Activated CD8-positive, alpha-beta memory T cell treated with anti-CD3 and anti-CD28 coated beads, Interleukin-2, amount 50 U/mL, for 48 hours (primary cell): Measurements from ENCODE around the gene PLA2G6.
"Not testable (repeated sequence)": the region's sequence is repeated elsewhere in the genome, so short reads cannot be mapped to it uniquely, and the experiment has no call there.

ENCODE experiments used
- DNase-seq: peaks from one replicate; pipeline ENCODE4 v3.0.0-alpha.2; 2020

The PLA2G6 gene

DNA sequence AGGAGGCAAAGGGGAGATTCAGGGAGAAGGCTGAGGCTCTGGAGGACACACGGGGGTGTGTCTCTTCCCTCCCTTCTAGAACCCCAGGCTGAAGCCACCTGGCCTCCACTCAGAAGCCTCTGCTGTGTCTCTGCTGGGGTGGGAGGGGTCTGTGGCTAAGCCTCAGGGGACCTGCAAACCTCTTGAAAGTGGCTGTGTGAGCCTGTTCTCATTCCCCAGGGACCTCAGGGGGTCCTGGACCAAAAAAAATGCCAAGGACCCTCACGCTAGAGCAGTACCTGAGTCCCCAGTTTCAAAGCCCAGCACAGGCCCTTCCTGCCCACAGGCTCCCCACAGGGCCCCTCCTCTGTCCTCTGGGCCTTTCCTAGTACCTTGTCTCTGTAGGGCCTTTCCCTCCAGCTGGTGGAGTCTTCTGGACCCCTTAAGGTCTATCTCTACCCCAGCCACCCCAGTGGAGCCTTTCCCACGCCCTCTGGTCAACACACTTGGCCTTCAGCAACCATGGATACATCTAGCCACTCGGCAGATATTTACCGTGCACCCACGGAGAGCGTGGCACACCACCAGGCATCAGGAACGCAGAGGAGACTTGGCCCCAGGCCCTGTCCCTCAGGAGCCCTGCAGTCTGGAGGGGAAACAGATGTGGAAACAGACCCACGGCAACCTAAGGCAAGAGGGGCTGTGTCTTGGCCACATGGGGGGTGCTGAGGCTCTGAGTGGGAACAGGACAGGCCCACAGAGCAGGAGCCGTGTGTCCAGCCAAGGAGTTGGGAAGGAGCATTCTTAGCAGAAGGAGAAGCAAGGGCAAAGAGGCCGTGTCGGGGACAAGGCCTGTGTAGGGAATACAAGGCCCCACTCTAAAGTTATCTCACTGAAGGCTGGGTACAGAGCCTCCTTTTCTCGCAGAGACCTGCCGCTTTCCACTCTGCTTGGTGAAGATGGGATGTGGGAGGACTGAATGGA lies 18.5 kb downstream of the PLA2G6 start:
- DNase-seq, result no peak

DNA sequence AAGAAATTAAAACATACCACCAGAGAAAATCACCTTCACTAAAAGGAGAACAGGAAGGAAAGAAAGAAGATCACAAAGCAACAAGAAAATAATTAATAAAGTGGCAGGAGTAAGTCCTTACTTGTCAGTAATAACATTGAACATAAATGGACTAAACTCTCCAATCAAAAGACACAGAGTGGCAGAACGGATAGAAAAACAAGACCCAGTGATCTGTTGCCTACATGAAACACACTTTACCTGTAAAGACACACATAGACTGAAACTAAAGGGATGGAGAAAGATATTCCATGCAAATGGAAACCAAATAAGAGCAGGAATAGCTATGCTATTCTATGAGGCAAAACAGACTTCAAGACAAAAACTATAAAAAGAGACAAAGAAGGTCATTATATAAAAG lies 25.9 kb downstream of the PLA2G6 start:
- no peak for DNase-seq

DNA sequence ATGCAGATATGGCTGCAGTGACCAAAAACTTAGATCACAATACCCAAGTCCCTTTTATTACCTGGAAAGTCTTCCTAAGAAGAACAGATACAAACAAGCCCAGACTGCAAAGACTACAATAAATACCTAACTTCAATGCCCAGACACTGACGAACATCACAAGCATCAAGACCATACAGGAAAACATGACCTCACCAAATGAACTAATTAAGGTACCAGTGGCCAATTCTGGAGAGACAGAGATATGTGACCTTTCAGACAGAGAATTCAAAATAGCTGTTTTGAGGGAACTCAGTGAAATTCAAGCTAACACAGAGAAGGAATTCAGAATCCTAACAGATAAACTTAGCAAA lies 27.1 kb downstream of the PLA2G6 start:
- DNase-seq, result not testable (repeated sequence)

DNA sequence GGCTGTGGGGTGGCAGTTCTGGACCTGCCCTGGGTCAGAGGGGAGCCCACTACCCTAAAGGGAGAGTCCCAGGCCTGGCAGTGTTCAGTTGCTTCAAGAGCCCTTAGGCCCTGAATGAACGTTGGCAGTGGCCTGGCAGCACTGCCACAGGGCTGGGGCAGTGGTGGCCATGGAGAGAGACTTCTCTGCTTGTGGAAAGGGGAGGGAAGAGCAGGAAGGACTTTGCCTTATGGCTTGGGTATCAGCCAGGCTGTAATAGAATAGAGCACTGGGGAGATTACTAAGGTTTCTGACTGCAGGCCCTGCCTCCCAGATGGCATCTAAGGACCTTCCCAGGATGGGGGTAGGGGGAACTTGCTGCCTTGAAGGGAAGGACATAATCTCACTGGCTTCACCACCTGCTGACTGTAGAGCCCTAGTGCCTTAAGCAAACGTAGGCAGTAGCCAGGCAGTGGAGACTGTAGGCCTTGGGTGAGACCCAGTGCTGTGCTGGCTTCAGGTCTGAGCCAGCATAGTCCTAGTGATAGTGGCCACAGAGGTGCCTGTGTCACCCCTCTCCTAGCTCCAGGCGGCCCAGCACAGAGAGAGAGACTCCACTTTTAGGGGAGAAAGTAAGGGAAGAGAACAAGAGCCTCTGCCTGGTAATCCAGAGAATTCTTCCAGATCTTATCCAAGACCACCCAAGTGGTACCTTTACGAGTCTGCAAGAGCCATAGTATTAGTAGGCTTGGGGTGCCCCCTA lies 27.6 kb downstream of the PLA2G6 start:
- no peak for DNase-seq

DNA sequence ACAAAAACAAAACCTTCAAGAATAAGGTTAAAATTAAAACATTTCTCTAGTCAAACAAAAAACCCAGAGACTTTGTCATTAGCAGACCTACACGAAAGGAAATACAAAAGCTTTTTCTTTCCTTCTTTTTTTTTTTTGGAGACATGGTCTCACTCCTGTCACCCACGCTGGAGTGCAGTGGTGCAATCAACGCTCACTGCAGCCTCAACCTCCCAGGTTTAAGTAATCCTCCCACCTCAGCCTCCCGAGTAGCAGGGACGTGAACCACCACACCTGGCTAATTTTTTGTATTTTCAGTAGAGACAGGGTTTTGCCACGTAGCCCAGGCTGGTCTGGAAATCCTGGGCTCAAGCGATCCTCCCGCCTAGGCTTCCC lies 30.5 kb downstream of the PLA2G6 start:
- DNase-seq, result no peak

DNA sequence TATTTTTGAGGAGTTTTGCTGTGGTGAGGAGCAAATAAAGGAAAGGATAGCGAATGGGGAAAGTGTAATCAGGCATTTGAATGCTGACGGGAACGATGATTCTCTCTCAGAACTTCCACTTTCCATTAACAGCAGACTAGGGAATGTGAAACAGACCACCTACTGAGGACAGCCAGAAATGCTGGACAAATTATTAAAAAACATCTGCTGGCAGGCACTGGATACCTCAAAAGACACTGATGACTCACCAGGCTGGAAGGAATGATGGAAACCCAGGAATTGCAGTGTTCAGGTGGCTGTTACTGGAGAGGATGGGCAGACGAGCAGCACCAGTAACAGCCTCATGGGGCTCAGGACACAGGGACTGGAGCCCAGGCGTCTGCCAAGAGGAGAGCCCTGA lies 33.4 kb downstream of the PLA2G6 start:
- DNase-seq, result no peak

DNA sequence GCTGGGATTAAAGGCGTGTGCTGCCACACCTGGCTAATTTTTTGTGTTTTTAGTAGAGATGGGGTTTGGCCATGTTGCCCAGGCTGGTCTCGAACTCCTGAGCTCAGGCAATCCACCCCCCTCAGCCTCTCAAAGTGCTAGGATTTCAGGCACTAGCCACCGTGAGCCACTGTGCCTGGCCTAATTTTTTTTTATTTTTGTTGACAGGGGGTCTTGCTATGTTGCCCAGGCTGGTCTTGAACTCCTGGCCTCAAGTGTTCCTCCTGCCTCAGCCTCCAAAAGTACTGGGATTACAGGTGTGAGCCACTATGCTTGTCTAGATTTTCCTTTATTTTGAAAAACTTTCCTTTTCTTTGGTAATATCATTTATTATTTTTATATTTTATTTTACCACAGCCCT lies 35.5 kb downstream of the PLA2G6 start:
- not testable (repeated sequence) for DNase-seq

DNA sequence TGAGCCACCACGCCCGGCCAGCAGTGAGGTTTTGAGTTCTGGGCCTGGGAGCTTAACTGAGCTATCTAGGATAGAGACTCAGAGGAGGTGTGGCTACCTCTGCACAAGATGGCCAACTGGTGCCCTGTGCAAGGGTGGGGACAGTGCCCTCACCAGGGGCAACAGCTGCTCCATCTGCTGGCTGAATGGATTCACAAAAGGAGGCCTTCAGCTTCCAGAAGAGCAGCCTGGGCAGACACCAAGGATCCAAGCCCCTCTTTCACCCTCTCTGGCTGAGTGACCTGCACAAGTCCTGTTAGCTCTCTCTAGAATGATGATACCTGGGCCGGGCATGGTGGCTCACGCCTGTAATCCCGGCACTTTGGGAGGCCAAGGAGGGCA lies 37.6 kb downstream of the PLA2G6 start:
- DNase-seq, result no peak

DNA sequence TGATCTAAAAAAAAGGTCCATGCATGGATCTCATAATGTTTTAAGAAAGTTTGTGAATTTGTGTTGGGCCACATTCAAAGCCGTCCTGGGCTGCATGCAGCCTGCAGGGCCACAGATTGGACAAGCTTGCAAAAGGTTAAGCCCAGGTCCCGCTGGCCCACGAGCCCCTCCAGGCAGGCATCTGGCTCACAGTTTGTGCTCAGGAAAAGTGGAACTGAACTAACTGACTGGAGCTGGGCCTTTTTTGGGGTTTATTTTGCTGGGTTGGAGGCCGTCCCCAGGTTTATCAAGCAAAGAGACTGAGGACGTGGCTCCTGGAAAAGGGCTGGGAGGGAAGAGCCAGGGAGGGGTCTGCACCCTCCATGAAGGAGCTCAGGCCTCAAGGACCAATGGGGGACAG lies 39.0 kb downstream of the PLA2G6 start:
- DNase-seq, result no peak

DNA sequence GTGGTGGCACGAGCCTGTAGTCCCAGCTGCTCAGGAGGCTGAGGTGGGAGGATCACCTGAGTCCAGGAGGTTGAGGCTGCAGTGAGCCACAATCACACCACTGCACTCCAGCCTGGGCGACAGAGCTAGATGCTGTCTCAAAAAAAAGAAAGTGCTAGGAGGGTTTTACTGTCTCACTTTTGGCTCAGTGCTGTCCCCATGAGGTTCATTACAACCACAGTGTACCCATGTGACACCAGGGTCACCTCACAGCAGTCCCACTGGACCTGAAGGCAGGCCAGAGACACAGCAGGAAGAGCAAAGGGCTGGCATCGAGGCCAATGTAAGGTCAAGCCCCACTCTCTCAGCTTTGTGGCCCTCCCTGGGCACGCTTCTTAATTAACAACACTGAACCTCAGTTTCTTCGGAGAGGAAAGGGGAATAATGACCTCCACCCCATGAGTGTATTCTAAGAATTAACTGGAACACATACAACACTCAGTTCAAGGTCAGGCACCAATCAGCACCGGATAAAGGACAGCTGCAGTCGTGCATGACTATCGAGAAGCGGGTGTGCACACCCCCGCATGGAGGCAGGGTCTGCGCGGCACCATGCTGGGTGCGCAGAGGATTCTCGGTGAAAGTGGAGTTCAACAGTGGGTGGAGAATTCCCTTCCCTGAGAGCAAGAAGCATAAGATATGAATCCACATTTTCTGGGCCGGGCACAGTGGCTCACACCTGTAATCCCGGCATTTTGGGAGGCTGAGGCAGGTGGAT lies 40.2 kb downstream of the PLA2G6 start:
- DNase-seq, result no peak

DNA sequence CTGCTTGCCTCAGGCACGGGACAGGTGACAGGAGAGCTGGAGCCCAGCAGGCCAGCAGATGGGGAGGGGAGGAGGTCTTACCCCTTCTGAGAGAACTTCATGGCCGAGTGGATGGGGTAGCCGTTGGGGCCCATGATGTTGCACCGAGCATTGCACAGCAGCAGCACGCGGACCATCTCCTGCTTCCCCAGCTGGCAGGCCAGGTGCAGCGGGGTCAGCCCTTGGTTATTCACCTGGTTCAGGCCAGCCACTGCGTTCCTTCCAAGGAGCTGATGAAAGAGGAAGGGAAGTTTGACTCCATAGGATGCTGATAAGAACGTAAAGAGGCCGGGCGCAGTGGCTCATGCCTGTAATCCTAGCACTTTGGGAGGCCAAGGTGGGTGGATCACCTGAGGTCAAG lies 41.7 kb downstream of the PLA2G6 start:
- DNase-seq, result no peak

DNA sequence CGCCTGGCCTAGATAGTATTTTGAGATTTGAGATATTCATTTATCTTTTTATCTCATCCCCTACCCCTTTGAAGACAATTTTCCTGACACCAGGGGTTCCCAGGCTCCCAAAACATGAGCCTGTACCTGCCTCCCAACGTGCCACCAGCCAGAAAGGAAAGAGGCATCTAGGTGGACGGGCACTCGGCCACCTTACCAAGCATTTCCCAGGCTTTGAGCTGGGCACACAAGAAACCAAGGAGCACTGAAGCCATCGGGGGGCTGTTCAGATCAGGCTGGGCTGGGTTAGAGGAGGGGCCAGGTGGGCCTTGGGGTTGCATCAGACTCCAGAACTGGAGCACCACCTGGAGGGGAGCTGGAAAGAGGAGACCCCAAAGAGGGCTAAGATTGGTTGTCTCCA lies 42.7 kb downstream of the PLA2G6 start:
- DNase-seq, result no peak

DNA sequence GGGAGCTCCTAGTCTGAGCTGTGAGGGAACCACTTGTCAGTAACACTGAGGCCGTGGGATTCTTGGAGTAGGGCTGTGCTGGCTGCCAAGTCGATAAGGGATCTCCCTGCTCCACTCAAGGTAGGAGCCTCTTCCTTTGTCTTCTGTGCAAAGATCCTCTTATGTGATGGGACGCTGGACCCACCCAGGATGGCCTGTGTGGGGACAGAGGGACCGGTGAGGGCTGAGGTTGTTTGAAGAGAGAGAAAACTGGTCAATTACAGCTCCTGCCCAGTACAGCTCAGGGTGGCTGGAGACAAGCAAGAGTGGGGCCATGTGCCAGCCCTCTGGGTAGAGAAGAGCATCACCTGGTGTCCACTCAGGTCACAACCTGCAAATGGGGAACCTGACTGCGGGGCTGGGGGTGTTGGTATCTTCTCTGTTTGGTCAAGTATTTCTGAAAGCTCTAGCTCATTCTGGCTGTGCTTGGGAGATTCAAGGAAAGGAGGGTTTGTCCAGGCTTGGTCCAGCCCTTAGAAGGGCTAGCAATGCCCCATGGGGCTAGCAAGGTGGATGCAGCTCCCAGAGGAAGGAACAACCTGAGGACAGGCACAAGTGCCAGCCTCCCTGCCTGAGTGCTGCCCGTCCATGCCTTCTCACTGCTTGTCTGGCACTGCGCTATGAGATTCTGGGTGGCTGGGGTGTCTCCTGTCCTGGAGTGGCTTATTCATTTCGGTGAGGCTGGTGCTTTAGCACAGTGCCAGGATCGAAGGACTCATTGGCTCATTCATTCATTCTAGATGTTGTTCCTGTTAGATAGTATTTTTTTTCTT lies 43.5 kb downstream of the PLA2G6 start:
- no peak for DNase-seq

DNA sequence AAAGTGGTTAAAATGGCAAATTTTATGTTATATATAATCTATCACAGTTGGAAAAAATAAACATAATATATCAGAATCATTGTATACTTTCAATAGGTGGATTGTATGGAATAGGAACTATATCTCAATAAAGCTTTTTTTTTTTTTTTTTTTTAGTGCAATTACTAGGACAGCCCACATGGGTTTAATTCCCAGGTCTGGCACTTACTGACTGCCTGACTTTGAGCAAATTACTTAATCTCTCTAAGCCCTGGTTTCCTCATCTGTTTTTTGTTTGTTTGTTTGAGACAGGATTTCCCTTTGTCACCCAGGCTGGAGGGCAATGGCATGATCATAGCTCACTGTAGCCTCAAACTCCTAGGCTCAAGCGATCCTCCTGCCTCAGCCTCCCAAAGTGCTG lies 45.0 kb downstream of the PLA2G6 start:
- no peak for DNase-seq

DNA sequence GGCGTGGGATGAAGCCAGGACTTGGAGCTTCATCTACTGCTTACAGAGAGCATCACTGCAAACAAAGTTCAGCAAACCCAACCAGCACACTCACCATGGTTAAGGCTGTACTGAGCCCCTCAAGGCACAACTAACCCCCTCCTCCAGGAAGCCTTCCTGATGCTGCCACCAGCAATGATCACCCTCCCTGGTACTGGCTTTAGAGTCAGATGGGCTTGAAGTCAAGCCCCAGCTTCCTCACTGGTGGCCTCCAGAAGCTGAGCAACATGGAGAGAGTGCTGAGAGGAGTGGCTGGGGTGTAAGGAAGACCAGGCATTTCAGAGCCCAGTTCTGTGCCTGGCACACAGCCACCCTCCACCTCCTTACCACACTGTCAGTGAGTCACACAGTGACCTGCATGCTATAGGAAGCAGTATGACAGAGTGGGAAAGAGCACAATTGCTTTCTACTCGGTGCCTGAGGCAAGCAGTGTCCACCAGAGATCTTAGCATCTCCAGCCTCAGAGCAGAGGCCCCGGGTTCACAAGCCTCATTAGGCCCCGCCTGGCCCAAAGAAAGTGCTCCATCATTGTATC lies 46.4 kb downstream of the PLA2G6 start:
- no peak for DNase-seq

DNA sequence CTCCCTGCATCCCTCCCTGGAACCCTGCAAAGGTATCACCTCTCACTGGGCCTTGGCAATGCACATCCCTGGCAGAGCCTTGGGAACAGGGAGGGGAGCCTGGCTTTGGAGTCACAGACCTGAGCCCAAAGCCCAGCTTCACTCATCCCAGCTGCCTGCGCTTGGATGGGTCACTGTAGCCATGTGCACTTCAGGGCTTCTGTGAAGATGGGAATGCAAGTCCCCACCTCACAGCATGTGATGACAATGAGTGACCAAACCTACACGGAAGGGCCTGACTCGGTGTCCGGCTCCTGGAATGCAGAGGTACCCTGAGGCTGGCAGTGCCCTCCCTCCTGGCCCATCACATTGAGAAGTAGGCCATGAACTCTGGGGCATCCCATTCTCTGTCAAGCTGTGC lies 48.3 kb downstream of the PLA2G6 start:
- no peak for DNase-seq

DNA sequence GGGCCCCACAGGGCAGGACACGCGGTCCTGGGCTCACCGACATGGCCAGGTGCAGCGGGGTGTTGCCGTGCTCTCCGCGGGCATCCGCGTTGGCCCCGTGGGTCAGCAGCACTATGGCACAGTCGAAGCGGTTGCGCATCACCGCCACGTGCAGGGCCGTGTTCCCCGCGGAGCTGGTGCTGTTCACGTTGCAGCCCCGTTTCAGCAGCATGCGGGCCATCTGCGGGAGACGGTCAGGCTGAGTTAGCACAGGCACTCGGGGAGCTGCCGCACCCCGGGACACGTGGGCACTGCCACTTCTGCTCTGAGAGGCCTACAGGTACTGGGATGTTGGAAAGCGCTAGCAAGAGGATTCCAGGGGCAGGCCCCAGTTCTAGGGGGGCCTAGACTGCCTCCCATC lies 48.8 kb downstream of the PLA2G6 start:
- no peak for DNase-seq

DNA sequence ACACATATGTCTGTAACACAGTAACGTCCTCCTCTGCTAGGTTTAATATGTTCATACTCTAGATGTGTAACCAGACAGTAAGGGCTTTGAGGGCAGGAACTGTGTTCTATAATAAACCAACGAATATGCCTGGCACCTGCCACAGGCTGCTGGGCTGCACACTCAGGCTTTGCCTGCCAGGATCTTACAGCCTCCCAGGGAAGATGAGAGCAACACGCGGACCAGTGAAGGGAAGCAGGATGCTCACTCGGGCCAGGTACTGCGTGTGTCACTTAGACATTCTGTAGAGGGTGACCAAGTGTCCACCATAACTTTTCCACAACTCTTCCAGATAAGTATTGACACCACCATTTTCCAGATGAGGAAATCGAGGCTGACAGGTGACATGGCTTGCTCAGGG lies 49.5 kb downstream of the PLA2G6 start:
- no peak for DNase-seq

DNA sequence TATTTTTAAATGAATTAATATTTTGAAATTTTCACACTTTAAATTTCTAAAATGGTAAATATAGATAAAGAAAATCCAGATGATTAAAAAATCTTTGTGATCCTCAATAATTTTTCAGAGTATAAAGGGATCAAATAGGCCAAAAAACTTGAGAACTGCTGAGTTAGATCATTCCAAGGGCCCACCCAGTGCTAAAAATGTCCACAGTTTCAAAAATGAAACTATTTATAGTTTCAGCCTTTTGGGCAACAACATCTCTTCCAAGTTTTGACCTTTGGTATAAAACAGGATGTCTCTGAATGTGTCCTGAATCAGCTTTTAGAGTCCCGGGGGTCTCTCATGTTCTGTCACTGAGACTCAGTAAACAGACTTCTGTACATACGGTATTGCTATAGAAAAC lies 50.2 kb downstream of the PLA2G6 start:
- no peak for DNase-seq

DNA sequence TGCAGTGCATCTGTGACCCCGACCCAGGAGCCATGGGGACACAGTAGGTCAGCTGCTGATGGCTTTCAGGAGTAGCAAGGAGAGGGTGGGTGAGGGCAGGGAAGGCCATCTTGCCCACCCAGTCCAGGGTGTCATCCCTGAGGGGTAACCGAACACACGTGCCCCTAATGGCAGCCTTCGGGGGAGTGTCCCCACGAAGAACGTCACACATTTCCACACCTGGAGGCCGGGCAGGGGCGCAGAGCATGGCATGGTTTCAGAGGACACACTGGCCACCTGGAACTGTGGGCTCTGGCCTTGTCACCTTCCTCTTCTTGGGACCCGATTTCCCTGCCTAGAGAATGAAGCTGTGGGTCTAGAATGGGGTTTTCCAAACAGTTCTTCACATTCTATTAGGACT lies 51.8 kb downstream of the PLA2G6 start:
- no peak for DNase-seq

DNA sequence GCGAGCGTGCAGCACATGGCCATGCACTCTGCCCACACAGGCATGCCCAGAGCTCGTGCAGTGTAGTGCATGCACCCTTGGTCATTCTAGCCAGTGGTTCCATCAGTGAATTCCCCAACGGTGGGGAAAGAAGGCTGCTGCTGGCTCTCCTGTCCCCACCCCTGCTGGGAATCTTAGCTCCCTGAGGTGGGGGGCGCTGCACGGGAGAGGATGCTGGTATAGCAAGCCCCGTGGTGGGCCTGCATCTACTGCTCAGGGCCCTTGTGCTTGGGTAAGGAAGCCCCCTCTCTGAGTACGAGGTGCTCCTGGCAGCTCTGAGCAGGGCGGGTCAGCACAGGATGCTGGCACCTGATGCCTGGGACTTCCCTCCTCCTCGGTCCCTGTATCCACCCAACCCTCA lies 52.6 kb downstream of the PLA2G6 start:
- DNase-seq, result no peak

DNA sequence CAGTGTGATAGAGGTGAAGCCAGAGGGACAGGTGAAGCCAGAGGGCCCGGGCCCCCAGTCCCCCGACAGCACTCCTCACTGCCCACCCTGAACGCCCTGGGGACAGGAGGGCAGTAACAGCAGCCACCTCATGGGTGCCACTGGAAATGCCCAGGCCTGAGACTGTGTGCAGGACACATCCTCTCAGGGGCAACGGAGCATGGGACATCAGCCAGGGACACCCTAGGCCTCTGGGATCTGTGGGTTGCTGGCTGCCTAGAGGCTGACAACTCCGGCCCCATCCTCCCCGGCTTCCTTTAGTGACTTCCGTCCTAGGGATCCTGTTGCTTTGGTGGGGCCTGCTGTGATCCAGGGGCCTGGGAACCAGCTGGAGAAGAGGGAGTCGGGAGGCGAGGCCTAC lies 53.8 kb downstream of the PLA2G6 start:
- no peak for DNase-seq
